Measurements from ENCODE around the gene SLC43A2. TPM values are rescaled to one million over a fixed set of nuclear protein-coding genes. Genes with fewer than 3 reads are reported as not detected.
"Not testable (repeated sequence)": the region's sequence is repeated elsewhere in the genome, so short reads cannot be mapped to it uniquely, and the experiment has no call there.

SLC43A2 gene
- total and polyA plus RNA-seq, 7 donors, result 2.4 to 16.5 (median 7.2) TPM

DNA sequence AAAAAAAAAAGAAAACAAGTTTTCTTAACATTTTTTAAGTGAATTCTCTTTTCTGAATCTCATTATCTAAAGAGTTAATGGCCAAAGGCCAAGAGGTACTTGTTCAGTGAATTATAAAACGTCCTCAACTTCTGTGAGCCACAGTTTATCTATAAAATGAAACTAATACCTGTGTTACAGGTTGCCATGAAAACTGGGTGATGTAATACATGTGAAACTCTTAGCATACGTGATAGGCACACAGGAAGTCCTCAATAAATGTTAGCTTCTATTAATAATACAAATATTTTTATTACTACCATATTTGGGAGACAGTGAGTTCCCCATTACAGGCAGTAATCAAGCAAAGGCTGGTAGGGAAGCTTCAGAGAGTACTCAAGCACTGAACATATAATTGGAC, 98.8 kb downstream of the SLC43A2 start:
- Histone ChIP-seq H3K36me3 (peaks cover 4 to 94% (median 35%) of the 10 kb centered on the region in 4 donors), H3K9me3 (no peaks in the 10 kb centered on the region), H3K27ac (no peak overlapping the region), H3K4me3 (no peak overlapping the region), H3K27me3 (no peaks in the 10 kb centered on the region), H3K4me1 (no peaks in the 10 kb centered on the region)
- no peak for TF ChIP-seq EP300 (IDR thresholded peaks at IDR 0.05)
- TF ChIP-seq, protein P1, sequence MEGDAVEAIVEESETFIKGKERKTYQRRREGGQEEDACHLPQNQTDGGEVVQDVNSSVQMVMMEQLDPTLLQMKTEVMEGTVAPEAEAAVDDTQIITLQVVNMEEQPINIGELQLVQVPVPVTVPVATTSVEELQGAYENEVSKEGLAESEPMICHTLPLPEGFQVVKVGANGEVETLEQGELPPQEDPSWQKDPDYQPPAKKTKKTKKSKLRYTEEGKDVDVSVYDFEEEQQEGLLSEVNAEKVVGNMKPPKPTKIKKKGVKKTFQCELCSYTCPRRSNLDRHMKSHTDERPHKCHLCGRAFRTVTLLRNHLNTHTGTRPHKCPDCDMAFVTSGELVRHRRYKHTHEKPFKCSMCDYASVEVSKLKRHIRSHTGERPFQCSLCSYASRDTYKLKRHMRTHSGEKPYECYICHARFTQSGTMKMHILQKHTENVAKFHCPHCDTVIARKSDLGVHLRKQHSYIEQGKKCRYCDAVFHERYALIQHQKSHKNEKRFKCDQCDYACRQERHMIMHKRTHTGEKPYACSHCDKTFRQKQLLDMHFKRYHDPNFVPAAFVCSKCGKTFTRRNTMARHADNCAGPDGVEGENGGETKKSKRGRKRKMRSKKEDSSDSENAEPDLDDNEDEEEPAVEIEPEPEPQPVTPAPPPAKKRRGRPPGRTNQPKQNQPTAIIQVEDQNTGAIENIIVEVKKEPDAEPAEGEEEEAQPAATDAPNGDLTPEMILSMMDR (IDR thresholded peaks at IDR 0.05), result no peak
- DNase-seq, result no peak
- WGBS, 2 donors, result 43 to 57% methylated on average over 2 of the region's 2 CpGs
- intact Hi-C loops (cut with DNase I), result no loop called here

DNA sequence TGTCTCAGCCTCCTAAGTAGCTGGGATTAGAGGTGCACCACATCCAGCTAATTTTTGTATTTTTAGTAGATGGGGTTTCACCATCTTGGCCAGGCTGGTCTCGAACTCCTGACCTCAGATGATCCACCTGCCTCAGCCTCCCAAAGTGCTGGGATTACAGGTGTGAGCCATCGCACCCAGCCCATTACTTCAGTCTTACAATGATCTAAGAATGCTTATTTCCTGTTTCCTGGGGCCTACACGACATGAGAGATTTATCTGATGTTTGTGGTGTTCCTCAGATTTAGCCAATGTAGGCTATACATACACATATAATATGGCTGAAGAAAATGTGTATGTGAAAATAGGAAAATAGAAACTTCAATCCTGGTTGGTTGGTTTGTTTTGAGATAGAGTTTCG, 101.8 kb downstream of the SLC43A2 start:
- H3K27me3 ChIP-seq; H3K4me1 ChIP-seq; DNase-seq; intact Hi-C loops (cut with DNase I); H3K4me3 ChIP-seq; H3K27ac ChIP-seq; H3K9me3 ChIP-seq: not testable (repeated sequence)
- 75 to 78% methylated on average over 4 of the region's 4 CpGs for WGBS, 2 donors
- H3K36me3 ChIP-seq, result peaks cover 0 to 69% (median 11%) of the 10 kb centered on the region in 4 donors

DNA sequence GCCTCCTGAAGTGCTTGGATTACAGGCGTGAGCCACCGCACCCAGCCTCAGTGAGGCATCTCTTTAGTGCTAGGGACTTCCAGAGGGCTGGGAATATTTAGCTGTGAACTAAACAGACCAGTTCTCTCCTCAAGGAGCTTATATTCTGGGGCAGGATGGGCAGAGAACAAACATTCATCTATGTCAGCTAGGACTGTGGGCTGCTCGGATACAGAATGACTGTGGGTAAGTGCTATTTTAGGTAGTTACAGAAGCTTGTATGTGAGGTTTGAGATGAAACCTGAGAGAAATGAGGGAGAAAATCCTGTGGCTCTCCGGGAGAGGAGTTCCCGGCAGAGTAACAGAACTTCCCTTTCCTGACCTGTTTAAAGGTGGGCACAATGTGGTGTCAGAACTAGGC, 106.0 kb downstream of the SLC43A2 start:
- no peak for DNase-seq
- no peaks in the 10 kb centered on the region for H3K9me3 ChIP-seq
- no peak overlapping the region for H3K4me3 ChIP-seq
- H3K36me3 ChIP-seq, result peaks cover 0 to 56% (median 7%) of the 10 kb centered on the region in 4 donors
- TF ChIP-seq POLR2AphosphoS5 (IDR thresholded peaks at IDR 0.05) (no peak), EP300 (IDR thresholded peaks at IDR 0.05) (no peak), POLR2A (IDR thresholded peaks at IDR 0.05) (no peak)
- peaks cover 0 to 2% (median 1%) of the 10 kb centered on the region in 4 donors for H3K4me1 ChIP-seq
- WGBS, 2 donors, result 94 to 96% methylated on average over 5 of the region's 5 CpGs
- H3K27ac ChIP-seq, result no peak overlapping the region
- intact Hi-C loops (cut with DNase I), result no loop called here
- no peaks in the 10 kb centered on the region for H3K27me3 ChIP-seq

DNA sequence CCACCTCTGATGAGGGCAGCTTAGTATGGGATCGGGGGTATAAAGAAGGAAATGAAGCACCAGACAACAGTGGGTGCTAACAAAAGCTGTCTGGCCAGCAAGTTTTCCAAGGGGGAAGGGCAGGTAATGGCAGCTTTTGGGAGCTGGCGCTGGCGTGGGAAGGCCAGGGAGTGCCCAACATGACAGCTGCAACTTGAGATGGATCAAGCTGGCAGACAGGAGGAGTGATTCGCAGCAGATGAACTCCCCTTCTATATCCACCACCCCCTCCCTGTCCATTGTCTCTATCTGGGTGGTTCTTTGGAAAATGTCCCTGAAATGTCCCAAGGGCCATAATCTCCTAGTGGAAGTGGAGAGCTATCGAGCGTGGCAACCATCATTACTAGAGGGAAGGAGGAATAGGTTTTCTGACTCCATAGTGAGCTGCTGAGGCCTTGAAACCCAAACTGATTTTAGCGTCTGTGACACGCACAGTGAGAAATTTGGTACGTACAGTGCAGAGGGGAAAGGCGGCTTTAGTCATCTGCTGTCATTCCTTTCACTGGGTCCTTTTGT, 107.5 kb downstream of the SLC43A2 start:
- Histone ChIP-seq H3K4me1 (peaks cover 0 to 10% (median 7%) of the 10 kb centered on the region in 4 donors), H3K27me3 (no peaks in the 10 kb centered on the region), H3K36me3 (peaks cover 0 to 43% (median 7%) of the 10 kb centered on the region in 4 donors), H3K4me3 (no peak overlapping the region), H3K27ac (no peak overlapping the region), H3K9me3 (no peaks in the 10 kb centered on the region)
- intact Hi-C loops (cut with DNase I), result no loop called here
- TF ChIP-seq, protein P1 (IDR thresholded peaks at IDR 0.05), result no peak
- no peak for TF ChIP-seq EP300 (IDR thresholded peaks at IDR 0.05)
- TF ChIP-seq POLR2A (IDR thresholded peaks at IDR 0.05), result no peak
- no peak for TF ChIP-seq POLR2AphosphoS5 (IDR thresholded peaks at IDR 0.05)
- WGBS, 2 donors, result 91 to 94% methylated on average over 10 of the region's 10 CpGs
- DNase-seq, result no peak

DNA sequence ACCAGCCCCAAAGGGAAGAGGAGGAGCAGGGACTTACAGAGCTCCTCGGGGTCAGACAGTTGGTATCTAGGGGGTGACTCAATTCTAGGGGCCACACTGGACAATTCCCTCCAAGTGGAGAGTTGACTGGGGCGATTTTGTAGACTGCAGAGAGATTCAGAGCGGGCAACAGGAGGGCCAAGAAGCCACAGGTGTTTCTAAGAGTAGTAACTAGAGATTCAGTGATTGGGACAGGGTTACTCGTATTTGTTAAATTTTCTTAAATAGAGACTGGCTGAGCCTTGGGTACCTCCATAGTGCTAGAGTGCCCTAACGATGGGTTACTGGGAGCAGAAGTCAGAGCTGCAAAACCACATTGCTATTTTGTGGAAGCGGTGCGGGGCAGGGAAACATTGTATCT, 109.0 kb downstream of the SLC43A2 start:
- Histone ChIP-seq H3K4me3 (no peak overlapping the region), H3K27me3 (no peaks in the 10 kb centered on the region), H3K9me3 (no peaks in the 10 kb centered on the region), H3K36me3 (peaks cover 0 to 31% (median 5%) of the 10 kb centered on the region in 4 donors), H3K4me1 (peaks cover 0 to 25% (median 18%) of the 10 kb centered on the region in 4 donors), H3K27ac (no peak overlapping the region)
- TF ChIP-seq POLR2AphosphoS5 (IDR thresholded peaks at IDR 0.05) (no peak), EP300 (IDR thresholded peaks at IDR 0.05) (no peak)
- TF ChIP-seq, protein P1 (IDR thresholded peaks at IDR 0.05), result no peak
- WGBS, 2 donors, result 92 to 93% methylated on average over 7 of the region's 7 CpGs
- DNase-seq, result no peak
- intact Hi-C loops (cut with DNase I), result loop anchor here (5.0 kb wide), 1 partner anchor 43 kb away; the partner anchor contains the start of gene PITPNA

Small RNAs within 50 kb of the gene (small RNA-seq; reads per million reads assigned to genes)
- gene RN7SL105P, result 0 to 0.07 (median 0) reads per million in 3 donors

Other genes starting within 250 kb of the SLC43A2 start
- 100 to 1,000 TPM; 353 to 507 (median 431) TPM for gene YWHAE, start 228.6 kb downstream of the SLC43A2 start, total RNA-seq
- gene YWHAE, start 228.6 kb downstream of the SLC43A2 start, polyA plus RNA-seq, result 100 to 1,000 TPM; 312 to 440 (median 350) TPM
- 10 to 100 TPM; 61.5 to 88.7 (median 76.1) TPM for gene CRK, start 172.6 kb downstream of the SLC43A2 start, total RNA-seq
- 10 to 100 TPM; 33.6 to 68.4 (median 48.0) TPM for gene CRK, start 172.6 kb downstream of the SLC43A2 start, polyA plus RNA-seq
- 100 to 1,000 TPM; 102 to 179 (median 117) TPM for gene MYO1C, start 136.1 kb downstream of the SLC43A2 start, total RNA-seq
- 100 to 1,000 TPM in 1 of 3 donors, 10 to 100 TPM in 2; 72.7 to 116 (median 86.2) TPM for gene MYO1C, start 136.1 kb downstream of the SLC43A2 start, polyA plus RNA-seq
- 10 to 100 TPM; 41.0 to 66.5 (median 58.7) TPM for gene INPP5K, start 112.2 kb downstream of the SLC43A2 start, total RNA-seq
- gene INPP5K, start 112.2 kb downstream of the SLC43A2 start, polyA plus RNA-seq, result 10 to 100 TPM; 25.7 to 33.1 (median 31.2) TPM
- gene PITPNA, start 66.0 kb downstream of the SLC43A2 start, total RNA-seq, result 10 to 100 TPM; 28.5 to 45.1 (median 34.4) TPM
- 10 to 100 TPM; 33.8 to 41.9 (median 37.8) TPM for gene PITPNA, start 66.0 kb downstream of the SLC43A2 start, polyA plus RNA-seq
- 10 to 100 TPM in 1 of 4 donors, 1 to 10 TPM in 3; 4.3 to 10.2 (median 5.9) TPM for gene SCARF1, start 16.9 kb upstream of the SLC43A2 start, total RNA-seq
- gene SCARF1, start 16.9 kb upstream of the SLC43A2 start, polyA plus RNA-seq, result 1 to 10 TPM; 2.1 to 7.5 (median 2.4) TPM
- 10 to 100 TPM; 13.6 to 33.0 (median 19.0) TPM for gene RILP, start 21.0 kb upstream of the SLC43A2 start, total RNA-seq
- 10 to 100 TPM; 28.5 to 40.5 (median 37.8) TPM for gene RILP, start 21.0 kb upstream of the SLC43A2 start, polyA plus RNA-seq
- 100 to 1,000 TPM; 115 to 155 (median 125) TPM for gene PRPF8, start 56.0 kb upstream of the SLC43A2 start, total RNA-seq
- gene PRPF8, start 56.0 kb upstream of the SLC43A2 start, polyA plus RNA-seq, result 10 to 100 TPM; 25.9 to 92.8 (median 34.2) TPM
- gene TLCD2, start 81.5 kb upstream of the SLC43A2 start, total RNA-seq, result 1 to 10 TPM; 2.6 to 5.4 (median 4.1) TPM
- gene TLCD2, start 81.5 kb upstream of the SLC43A2 start, polyA plus RNA-seq, result 10 to 100 TPM in 1 of 3 donors, 1 to 10 TPM in 2; 7.2 to 23.2 (median 9.2) TPM
- gene WDR81, start 95.9 kb upstream of the SLC43A2 start, total RNA-seq, result 10 to 100 TPM; 21.8 to 49.3 (median 28.2) TPM
- gene WDR81, start 95.9 kb upstream of the SLC43A2 start, polyA plus RNA-seq, result 10 to 100 TPM in 1 of 3 donors, 1 to 10 TPM in 2; 6.6 to 29.3 (median 7.4) TPM
- 1 to 10 TPM; 2.9 to 7.2 (median 4.1) TPM for gene SERPINF2, start 114.0 kb upstream of the SLC43A2 start, total RNA-seq
- 10 to 100 TPM in 1 of 3 donors, 1 to 10 TPM in 1, under 1 TPM in 1; 0.69 to 12.9 (median 1.2) TPM for gene SERPINF2, start 114.0 kb upstream of the SLC43A2 start, polyA plus RNA-seq
- gene SERPINF1, start 133.2 kb upstream of the SLC43A2 start, total RNA-seq, result 100 to 1,000 TPM; 275 to 539 (median 352) TPM
- 100 to 1,000 TPM in 2 of 3 donors, 10 to 100 TPM in 1; 77.7 to 124 (median 112) TPM for gene SERPINF1, start 133.2 kb upstream of the SLC43A2 start, polyA plus RNA-seq
- 10 to 100 TPM; 14.3 to 19.1 (median 17.1) TPM for gene SMYD4, start 201.1 kb upstream of the SLC43A2 start, total RNA-seq
- 1 to 10 TPM; 2.4 to 8.8 (median 2.5) TPM for gene SMYD4, start 201.1 kb upstream of the SLC43A2 start, polyA plus RNA-seq
- gene RPA1, start 201.2 kb upstream of the SLC43A2 start, total RNA-seq, result 10 to 100 TPM; 27.8 to 46.8 (median 31.1) TPM
- gene RPA1, start 201.2 kb upstream of the SLC43A2 start, polyA plus RNA-seq, result 10 to 100 TPM; 16.2 to 35.2 (median 27.6) TPM

Measured in sigmoid colon (tissue), 7 donors.